ENCODE results near the gene TOMM20. TPM values are rescaled to one million over a fixed set of nuclear protein-coding genes. Genes with fewer than 3 reads are reported as not detected.

TOMM20 gene
- total RNA-seq, 1 experiment from 2014 or later = 184 TPM

GRCh38 chr1:235076504-235077162, 52.0 kb downstream of the TOMM20 start:
- no peaks in the 10 kb centered on the region for H4K20me1 ChIP-seq (ENCODE audit: insufficient read depth)
- H3K9me2 ChIP-seq (ENCODE audit: insufficient read depth) = no peaks in the 10 kb centered on the region
- BruUV-seq (replicated peaks) = no TSS peak
- H3K27me3 ChIP-seq (ENCODE audit: insufficient read depth, low read length) = peaks cover 2% of the 10 kb centered on the region; the same call in 1 of the 2 replicates
- no peak overlapping the region for H3K4me2 ChIP-seq (ENCODE audit: low read length)
- no peak overlapping the region for H3K9ac ChIP-seq (ENCODE audit: low read length)
- intact Hi-C loops (cut with micrococcal nuclease) = loop anchor here (5.0 kb wide), 1 partner anchor 354 kb away; no protein-coding TSS in a partner anchor
- ATAC-seq = no peak
- no peaks in the 10 kb centered on the region for H3K79me2 ChIP-seq (ENCODE audit: insufficient read depth, low read length)
- no peak overlapping the region for H3K4me3 ChIP-seq (replicated peaks in 1 of 2; ENCODE audit: low read depth in 1 of 2, low read length in 2 of 2)
- peaks cover 0 to 4% of the 10 kb centered on the region in 2 experiments; a peak in 1 of 4 replicates for H3K9me3 ChIP-seq (ENCODE audit: control insufficient read depth in 1 of 2, insufficient read depth in 1 of 2, low read depth in 1 of 2, low read length in 2 of 2)
- H3K27ac ChIP-seq (ENCODE audit: low read depth, low read length) = no peak overlapping the region
- ChIA-PET RAD21 (ENCODE audit: low non-redundant PET in 1 of 2, low total read pairs in 2 of 2, uncharacterized antibody in 2 of 2, unreplicated experiment in 2 of 2) (no interaction called here), CTCF (no interaction called here), POLR2A (no interaction called here)
- TF ChIP-seq SIN3A (IDR thresholded peaks at IDR 0.05; ENCODE audit: low read depth) (no peak), ZBTB33 (IDR thresholded peaks at IDR 0.05; ENCODE audit: extremely low read depth, insufficient replicate concordance, low read length) (no peak), TCF7L2 (IDR thresholded peaks at IDR 0.05; ENCODE audit: borderline replicate concordance, extremely low read depth, insufficient read depth, insufficient read length) (no peak), POLR2A (IDR thresholded peaks at IDR 0.05; ENCODE audit: borderline replicate concordance, extremely low read depth, insufficient read depth, insufficient read length) (no peak), JUND (IDR thresholded peaks at IDR 0.05) (no peak), CBX3 (IDR thresholded peaks at IDR 0.05; ENCODE audit: low read depth) (no peak), YY1 (IDR thresholded peaks at IDR 0.05; ENCODE audit: extremely low read depth, insufficient replicate concordance, low read depth, low read length) (no peak), EZH2phosphoT487 (IDR thresholded peaks at IDR 0.05; ENCODE audit: borderline replicate concordance) (no peak), ZNF274 (IDR thresholded peaks at IDR 0.05; ENCODE audit: low read depth, low read length) (no peak), FOSL1 (IDR thresholded peaks at IDR 0.05; ENCODE audit: low read depth) (no peak), EZH2 (IDR thresholded peaks at IDR 0.05) (no peak), SP1 (IDR thresholded peaks at IDR 0.05; ENCODE audit: low read depth) (no peak), CTCF (IDR thresholded peaks at IDR 0.05 in 2 of 3, conservative IDR thresholded peaks at IDR 0.05 in 1 of 3; ENCODE audit: borderline replicate concordance in 1 of 3, insufficient read depth in 1 of 3, low read depth in 2 of 3, low read length in 2 of 3) (no peak), REST (IDR thresholded peaks at IDR 0.05; ENCODE audit: low read depth) (no peak), ATF3 (IDR thresholded peaks at IDR 0.05) (no peak), SRF (IDR thresholded peaks at IDR 0.05; ENCODE audit: low read depth) (no peak), EGR1 (IDR thresholded peaks at IDR 0.05; ENCODE audit: low read depth) (no peak), CEBPB (IDR thresholded peaks at IDR 0.05; ENCODE audit: low read depth) (no peak), MAX (IDR thresholded peaks at IDR 0.05) (no peak), ZFX (IDR thresholded peaks at IDR 0.05) (no peak)
- no peak for DNase-seq (ENCODE audit: low read depth, low spot score)
- H3K36me3 ChIP-seq (ENCODE audit: control insufficient read depth in 1 of 2, insufficient read depth in 2 of 2, low read length in 2 of 2) = no peaks in the 10 kb centered on the region
- H3K4me1 ChIP-seq (ENCODE audit: control insufficient read depth in 1 of 2, insufficient read depth in 2 of 2, low read length in 2 of 2) = peaks cover 20 to 50% of the 10 kb centered on the region in 2 experiments
- H2AFZ ChIP-seq (ENCODE audit: low read depth, low read length, poor library complexity, severe bottlenecking) = no peak overlapping the region
